ENCODE results near the gene ODAD4.

Gene ODAD4

GRCh38 chr17:41968676-41969075 is 38.3 kb downstream of the ODAD4 start:
- ChIA-PET CTCF (interaction anchor here (1.1 to 2.5 kb wide), 3 partner anchors 9 to 133 kb away, joined by 3 to 10 read pairs (median 3); no protein-coding TSS in a partner anchor), POLR2A (interaction anchor here (1.3 kb wide), 1 partner anchor 50 kb away, joined by 3 read pairs; the partner anchor contains the start of gene ACLY)
- no peak for TF ChIP-seq CTCF (IDR thresholded peaks at IDR 0.05; ENCODE audit: insufficient read depth, low read length, missing control alignments)
- no peak overlapping the region for H3K4me3 ChIP-seq (ENCODE audit: low read depth, low read length)
- no peak for DNase-seq (ENCODE audit: low read depth, low spot score)

- ChIA-PET POLR2A (no interaction called here), CTCF (no interaction called here)
- no peak overlapping the region for H3K4me3 ChIP-seq (ENCODE audit: low read depth, low read length)
- TF ChIP-seq CTCF (IDR thresholded peaks at IDR 0.05; ENCODE audit: insufficient read depth, low read length, missing control alignments), result no peak
- DNase-seq (ENCODE audit: low read depth, low spot score), result no peak
Observed at GRCh38 chr17:41970901-41971331, 40.5 kb downstream of the ODAD4 start.

- DNase-seq (ENCODE audit: low read depth, low spot score), result no peak
- POLR2A ChIA-PET, result no interaction called here
- no peak overlapping the region for H3K4me3 ChIP-seq (ENCODE audit: low read depth, low read length)
- no peak for TF ChIP-seq CTCF (IDR thresholded peaks at IDR 0.05; ENCODE audit: insufficient read depth, low read length, missing control alignments)
- CTCF ChIA-PET, result interaction anchor here (1.1 to 3.4 kb wide), 2 partner anchors 9 to 53 kb away, joined by 4 to 10 read pairs; no protein-coding TSS in a partner anchor
Observed at GRCh38 chr17:41971721-41972523, 41.5 kb downstream of the ODAD4 start.

DNA sequence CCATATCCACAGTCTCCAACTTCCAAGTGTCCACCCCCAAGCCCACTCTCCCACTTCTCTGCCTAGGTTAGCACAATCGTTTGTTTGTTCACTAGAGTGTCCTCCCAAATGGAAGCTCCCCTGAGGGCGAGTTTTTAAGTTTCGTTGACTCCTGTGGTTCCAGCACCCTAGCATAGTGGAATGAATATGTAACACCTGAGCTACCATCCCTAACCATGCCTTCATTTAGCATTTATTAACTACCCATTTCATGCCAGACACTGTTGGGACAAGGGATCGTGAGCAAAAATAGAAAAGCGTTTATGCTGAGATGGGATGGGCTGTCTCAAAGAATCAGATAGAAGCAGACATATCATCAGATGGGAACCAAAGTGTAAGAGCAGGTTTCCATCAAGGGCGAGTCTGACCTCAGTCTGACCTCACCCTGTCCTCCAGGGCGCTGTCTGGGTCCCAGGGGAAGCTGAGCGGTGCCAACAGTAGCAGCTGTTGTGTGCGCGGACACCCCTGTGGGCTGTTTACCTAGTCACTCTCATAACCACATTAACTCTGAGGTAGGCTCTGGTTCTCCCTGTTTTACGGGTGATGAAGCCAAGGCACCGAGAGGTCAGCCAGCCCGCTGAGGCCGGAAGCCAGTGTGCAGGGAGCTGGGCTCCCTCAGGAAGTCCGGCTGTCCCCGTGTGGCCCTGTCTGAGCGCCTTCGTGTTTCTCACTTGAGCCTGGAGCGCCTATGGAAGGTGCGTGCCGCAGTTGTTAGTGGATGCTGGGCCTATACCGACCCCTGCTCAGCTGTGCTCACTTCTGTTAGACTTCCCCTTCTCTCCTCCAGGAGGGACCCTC is 42.4 kb downstream of the ODAD4 start:
- no peak overlapping the region for H3K4me3 ChIP-seq (ENCODE audit: low read depth, low read length)
- DNase-seq (ENCODE audit: low read depth, low spot score), result no peak
- TF ChIP-seq CTCF (IDR thresholded peaks at IDR 0.05; ENCODE audit: insufficient read depth, low read length, missing control alignments), result no peak
- CTCF ChIA-PET, result interaction anchor here (0.9 to 3.4 kb wide), 4 partner anchors 10 to 211 kb away, joined by 3 to 10 read pairs (median 4); no protein-coding TSS in a partner anchor
- POLR2A ChIA-PET, result interaction anchor here (2.0 kb wide), 1 partner anchor 45 kb away, joined by 6 read pairs; the partner anchor contains the start of gene DNAJC7

DNA sequence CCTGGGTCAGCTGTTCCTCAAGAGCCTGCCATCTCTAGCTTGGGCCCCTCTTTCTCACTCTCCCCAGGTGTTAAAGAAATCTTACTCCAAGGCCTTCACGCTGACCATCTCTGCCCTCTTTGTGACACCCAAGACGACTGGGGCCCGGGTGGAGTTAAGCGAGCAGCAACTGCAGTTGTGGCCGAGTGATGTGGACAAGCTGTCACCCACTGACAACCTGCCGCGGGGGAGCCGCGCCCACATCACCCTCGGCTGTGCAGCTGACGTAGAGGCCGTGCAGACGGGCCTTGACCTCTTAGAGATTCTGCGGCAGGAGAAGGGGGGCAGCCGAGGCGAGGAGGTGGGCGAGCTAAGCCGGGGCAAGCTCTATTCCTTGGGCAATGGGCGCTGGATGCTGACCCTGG is 43.0 kb downstream of the ODAD4 start:
- CTCF ChIA-PET, result interaction anchor here (0.9 to 3.4 kb wide), 5 partner anchors 11 to 211 kb away, joined by 3 to 17 read pairs (median 5); partner anchors contain the start of genes DNAJC7 and NKIRAS2
- POLR2A ChIA-PET, result interaction anchor here (2.0 to 3.2 kb wide), 2 partner anchors 7 to 44 kb away, joined by 6 to 12 read pairs; partner anchors contain the start of genes CNP and DNAJC7
- TF ChIP-seq CTCF (IDR thresholded peaks at IDR 0.05; ENCODE audit: insufficient read depth, low read length, missing control alignments), result no peak
- H3K4me3 ChIP-seq (ENCODE audit: low read depth, low read length), result no peak overlapping the region
- no peak for DNase-seq (ENCODE audit: low read depth, low spot score)
